Lung (tissue), 12 donors: ENCODE measurements around the gene BMERB1. TPM values are rescaled to one million over a fixed set of nuclear protein-coding genes. Genes with fewer than 3 reads are reported as not detected.
A peak's percentile ranks its signal among the peaks of the same experiment; 100 is the strongest.

Experiments used
- ATAC-seq: fragments of 200-7000 bp; cut with Tn5 transposase; one replicate; pipeline ENCODE4 v1.9.1; 2020; ENCODE audit warnings: moderate number of reproducible peaks; ENCODE audit not compliant: insufficient read depth, low FRiP score
- DNase-seq, 3 donors: peaks; one replicate each; pipeline ENCODE4 v3.0.0-alpha.2; 2013 to 2017
- H3K27ac ChIP-seq, 2 donors: one replicate each; pipeline ENCODE4 v1.5.1; 2013; ENCODE audit warnings: mild to moderate bottlenecking in 2 of 2, moderate library complexity in 2 of 2, control low read depth in 1 of 2, inconsistent platforms in 1 of 2, low read depth in 1 of 2, low read length in 1 of 2
- H3K27me3 ChIP-seq, 3 donors: one replicate each; pipeline ENCODE4 v1.5.1; 2013; ENCODE audit warnings: low read length in 2 of 3; ENCODE audit not compliant: control insufficient read depth in 3 of 3, insufficient read depth in 3 of 3
- H3K36me3 ChIP-seq, 4 donors: one replicate each; pipeline ENCODE4 v1.5.1; 2013; ENCODE audit warnings: low read length in 4 of 4, mild to moderate bottlenecking in 1 of 4, moderate library complexity in 1 of 4; ENCODE audit not compliant: control insufficient read depth in 4 of 4, insufficient read depth in 4 of 4
- H3K4me1 ChIP-seq, 5 donors: one replicate each; pipeline ENCODE4 v1.5.1; 2013; ENCODE audit warnings: low read length in 5 of 5, mild to moderate bottlenecking in 2 of 5, moderate library complexity in 1 of 5; ENCODE audit not compliant: control insufficient read depth in 5 of 5, insufficient read depth in 5 of 5
- H3K4me3 ChIP-seq: one replicate; pipeline ENCODE4 v1.5.1; 2013; ENCODE audit warnings: mild to moderate bottlenecking, control low read depth, moderate library complexity
- H3K9ac ChIP-seq, 2 donors: one replicate each; pipeline ENCODE4 v1.5.1; 2013; ENCODE audit warnings: low read length in 2 of 2, control low read depth in 1 of 2; ENCODE audit not compliant: insufficient read depth in 1 of 2
- H3K9me3 ChIP-seq, 4 donors: one replicate each; pipeline ENCODE4 v1.5.1; 2013; ENCODE audit warnings: low read length in 3 of 4, mild to moderate bottlenecking in 1 of 4, moderate library complexity in 1 of 4; ENCODE audit not compliant: control insufficient read depth in 4 of 4, insufficient read depth in 3 of 4
- CTCF ChIP-seq: IDR thresholded peaks from 2 replicates; pipeline ENCODE4 v1.5.1; 2012; ENCODE audit warnings: mild to moderate bottlenecking; ENCODE audit errors: control extremely low read depth, extremely low read depth
- WGBS, 2 donors: extraction: QIAGEN DNeasy Blood & Tissue Kit; methylation state at CpG; one replicate each; pipeline ENCODE4 v1.1.7; 2013; 5-methylcytosine and 5-hydroxymethylcytosine counted together
- polyA plus RNA-seq, 2 donors: library from polyadenylated mRNA; stranded (reverse); fragments of 200-250 nt; gene quantifications; one replicate each; pipeline ENCODE4 v1.2.1, GENCODE V29; 2013
- total RNA-seq, 2 donors: library from RNA; depleted of rRNA in 1 of 2; stranded (reverse); fragments of >200 nt in 1 of 2; gene quantifications; one replicate each; pipeline ENCODE4 v1.2.1, GENCODE V29; 2014 to 2021
- donor health status: control.
- donor health status: control.
- donor health status: Bipolar disorder and iron deficiency.
- donor health status: healthy.
- donor health status: DM: yes; HTN: yes; CAD: no.

Gene BMERB1
- total and polyA plus RNA-seq, 4 donors, result 5.6 to 17.5 (median 7.9) TPM

DNA sequence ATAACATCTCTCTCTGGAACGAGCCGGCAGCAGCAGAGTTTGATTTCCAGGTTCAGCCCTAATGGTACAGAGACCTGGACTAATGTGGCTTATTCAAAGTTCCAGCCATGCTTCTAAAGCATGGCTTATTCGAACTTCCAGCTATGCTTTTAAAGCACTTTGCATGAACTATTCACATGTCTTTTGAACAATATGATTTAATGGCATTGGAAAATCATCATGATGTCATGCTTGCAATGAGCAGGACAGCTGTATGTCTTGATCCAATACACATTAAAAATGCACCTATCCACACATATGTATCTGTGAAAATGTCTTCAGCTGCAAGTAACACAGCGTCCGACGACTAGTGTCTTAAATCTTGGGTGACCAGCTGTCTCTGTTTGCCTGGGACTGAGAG is 122.9 kb downstream of the BMERB1 start:
- no peaks in the 10 kb centered on the region for H3K36me3 ChIP-seq
- H3K9ac ChIP-seq, result no peak overlapping the region
- H3K27me3 ChIP-seq, result no peaks in the 10 kb centered on the region
- no peaks in the 10 kb centered on the region for H3K9me3 ChIP-seq
- no peak overlapping the region for H3K4me3 ChIP-seq
- ATAC-seq (no peak), DNase-seq (no peak)
- TF ChIP-seq CTCF, result no peak
- no peak overlapping the region for H3K27ac ChIP-seq
- WGBS, 2 donors, result 80 to 88% methylated on average over 6 of the region's 6 CpGs
- no peaks in the 10 kb centered on the region for H3K4me1 ChIP-seq

GRCh38 chr16:15559176-15559575 is 124.8 kb downstream of the BMERB1 start:
- TF ChIP-seq CTCF, result no peak

DNA sequence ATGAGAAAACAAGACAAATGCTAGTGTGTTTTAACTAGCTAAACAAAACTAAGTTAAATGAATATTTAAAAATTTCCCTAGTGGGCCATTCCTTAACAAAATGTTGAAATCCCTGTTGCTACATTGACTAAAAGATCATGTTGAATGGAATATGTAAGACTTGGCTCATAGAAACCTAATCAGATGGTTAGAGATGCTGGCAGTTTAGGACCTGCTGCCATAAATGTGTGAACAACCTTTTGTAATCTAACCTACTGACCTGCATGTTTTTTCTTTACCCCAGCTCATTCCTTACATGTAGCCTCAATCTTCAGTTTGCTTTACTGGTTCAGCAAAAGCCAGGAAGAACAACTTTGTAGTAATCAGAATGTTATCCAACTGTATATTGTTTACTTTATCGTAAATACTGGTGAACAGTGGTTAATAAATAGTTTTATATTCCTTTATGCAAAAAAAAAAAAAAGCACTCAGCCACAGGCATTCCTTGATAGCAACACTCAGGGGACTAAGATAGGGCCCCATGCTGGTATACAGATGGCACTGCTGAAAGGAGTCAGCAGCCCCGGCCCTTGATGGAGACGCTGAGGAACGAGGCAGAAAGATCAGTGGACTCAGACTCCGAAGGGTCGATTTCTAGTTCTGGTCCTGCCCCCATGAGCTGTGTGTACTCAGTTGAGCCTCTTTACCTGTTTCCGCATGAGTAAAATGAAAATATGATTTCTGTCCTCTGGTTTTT is 130.4 kb downstream of the BMERB1 start:
- ATAC-seq (no peak), DNase-seq (peak in 1 of 3 donors; percentile 5)
- no peak for TF ChIP-seq CTCF
- no peak overlapping the region for H3K9ac ChIP-seq
- no peak overlapping the region for H3K27ac ChIP-seq
- H3K36me3 ChIP-seq, result peaks cover 0 to 7% (median 2%) of the 10 kb centered on the region in 4 donors
- 91 to 93% methylated on average over 7 of the region's 7 CpGs for WGBS, 2 donors
- H3K4me1 ChIP-seq, result peaks cover 0 to 5% (median 0%) of the 10 kb centered on the region in 5 donors
- no peak overlapping the region for H3K4me3 ChIP-seq
- H3K9me3 ChIP-seq, result no peaks in the 10 kb centered on the region
- no peaks in the 10 kb centered on the region for H3K27me3 ChIP-seq

More at GRCh38 chr16:15559176-15559575, 124.8 kb downstream of the BMERB1 start:
- no peaks in the 10 kb centered on the region for H3K36me3 ChIP-seq
- no peak overlapping the region for H3K4me3 ChIP-seq
- WGBS, 2 donors, result 94 to 96% methylated on average over 4 of the region's 4 CpGs
- H3K4me1 ChIP-seq, result peaks cover 0 to 5% (median 0%) of the 10 kb centered on the region in 5 donors
- no peaks in the 10 kb centered on the region for H3K27me3 ChIP-seq
- no peak for DNase-seq
- H3K9me3 ChIP-seq, result no peaks in the 10 kb centered on the region
- no peak overlapping the region for H3K27ac ChIP-seq
- no peak for ATAC-seq
- H3K9ac ChIP-seq, result no peak overlapping the region

DNA sequence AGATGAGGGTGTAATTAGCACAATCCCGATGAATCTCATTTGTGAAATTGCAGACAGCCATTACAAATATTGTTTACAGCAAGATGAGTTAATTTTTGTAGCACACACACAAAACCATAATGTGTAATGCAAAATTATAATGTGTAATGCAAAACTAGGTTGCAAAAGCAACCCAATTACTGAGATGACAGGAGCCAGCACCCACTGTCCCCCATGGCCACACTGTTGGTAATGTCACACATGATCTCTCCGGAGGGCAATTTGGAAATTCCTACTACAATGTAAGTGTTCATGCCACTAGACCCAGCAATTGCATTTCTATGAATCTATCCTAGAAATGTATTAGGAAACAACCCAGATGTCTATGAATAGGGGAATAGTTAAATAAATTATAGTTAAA is 131.7 kb downstream of the BMERB1 start:
- Histone ChIP-seq H3K27ac (no peak overlapping the region), H3K9ac (no peak overlapping the region), H3K36me3 (peaks cover 0 to 7% (median 3%) of the 10 kb centered on the region in 4 donors), H3K9me3 (no peaks in the 10 kb centered on the region), H3K27me3 (no peaks in the 10 kb centered on the region), H3K4me1 (peaks cover 0 to 5% (median 0%) of the 10 kb centered on the region in 5 donors), H3K4me3 (no peak overlapping the region)
- ATAC-seq (no peak), DNase-seq (no peak)
- TF ChIP-seq CTCF, result no peak
- 95 to 99% methylated on average over 2 of the region's 2 CpGs for WGBS, 2 donors
